Stimulated activated CD4-positive, alpha-beta T cell treated with anti-CD3 and anti-CD28 coated beads, TNF-alpha, amount 100 ng/mL, for 1 hour (primary cell): ENCODE measurements around the gene NOS2.
"Not testable (repeated sequence)": the region's sequence is repeated elsewhere in the genome, so short reads cannot be mapped to it uniquely, and the experiment has no call there.

Experiments used
- DNase-seq, 3 donors: peaks; one replicate each; pipeline ENCODE4 v3.0.0-alpha.2; 2020; ENCODE audit warnings: low read depth in 3 of 3, low spot score in 1 of 3

Gene NOS2

GRCh38 chr17:27756467-27757371 is 43.6 kb downstream of the NOS2 start:
- DNase-seq: peak in 1 of 3 donors; percentile 41

DNA sequence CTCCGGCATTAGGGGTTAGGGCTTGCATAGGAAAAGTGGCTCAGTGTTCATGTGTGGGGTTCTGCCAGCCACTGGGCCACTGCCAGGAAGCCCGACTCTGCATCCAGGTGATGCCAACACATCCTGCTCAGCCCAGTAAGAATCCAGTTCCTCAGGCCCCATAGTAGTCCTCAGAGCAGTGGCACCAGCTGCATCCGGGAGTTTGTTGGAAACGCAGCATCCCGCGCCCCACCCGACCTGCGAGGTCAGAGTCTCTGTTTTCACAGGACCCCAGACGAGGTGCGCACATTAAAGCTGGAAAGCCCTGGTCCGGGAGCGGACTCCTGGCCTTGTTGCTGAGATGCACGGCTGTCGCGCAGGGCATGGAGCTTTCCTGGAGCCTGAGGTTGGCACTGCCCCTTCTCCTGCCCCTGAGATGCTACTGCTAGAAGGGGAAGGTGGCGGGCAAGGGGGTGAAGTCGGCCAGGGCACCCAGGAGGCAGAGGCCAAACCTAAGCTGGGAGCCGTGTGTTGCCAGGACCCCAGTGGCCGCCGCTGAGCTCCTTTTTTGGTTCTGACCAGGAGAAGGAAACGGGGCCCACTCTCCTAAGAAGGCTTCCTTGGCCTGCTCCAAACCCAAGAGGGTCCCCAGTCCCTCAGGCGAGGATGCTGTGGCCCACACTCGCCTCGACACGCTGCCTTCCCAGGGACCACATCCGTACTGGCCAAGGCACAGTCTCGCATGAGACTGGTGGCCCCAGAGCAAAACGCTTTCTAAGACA is 44.4 kb downstream of the NOS2 start:
- DNase-seq: no peak

- DNase-seq: no peak
Measured at GRCh38 chr17:27754549-27754948, 45.8 kb downstream of the NOS2 start.

DNA sequence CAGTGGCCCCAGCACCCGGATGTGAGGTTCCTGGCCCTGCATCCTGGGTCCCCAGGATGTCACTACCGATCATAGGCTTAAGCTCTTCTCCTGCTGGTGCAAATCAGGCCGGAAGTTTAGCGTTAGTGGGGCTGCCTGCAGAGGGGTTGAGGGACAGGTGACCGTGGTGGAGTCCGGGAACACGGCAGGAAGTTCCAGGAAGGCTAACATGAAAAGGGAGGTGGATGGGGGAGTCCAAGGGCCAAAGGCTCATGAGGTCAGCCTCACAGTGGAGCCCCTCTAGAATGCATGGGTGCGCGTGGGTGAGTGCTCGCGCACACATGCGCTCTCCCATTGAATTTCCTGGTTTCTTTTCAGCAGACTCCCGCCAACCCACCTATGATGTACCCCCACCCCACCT is 46.6 kb downstream of the NOS2 start:
- DNase-seq: not testable (repeated sequence)

- not testable (repeated sequence) for DNase-seq
Measured at GRCh38 chr17:27752831-27753619, 47.3 kb downstream of the NOS2 start.

DNA sequence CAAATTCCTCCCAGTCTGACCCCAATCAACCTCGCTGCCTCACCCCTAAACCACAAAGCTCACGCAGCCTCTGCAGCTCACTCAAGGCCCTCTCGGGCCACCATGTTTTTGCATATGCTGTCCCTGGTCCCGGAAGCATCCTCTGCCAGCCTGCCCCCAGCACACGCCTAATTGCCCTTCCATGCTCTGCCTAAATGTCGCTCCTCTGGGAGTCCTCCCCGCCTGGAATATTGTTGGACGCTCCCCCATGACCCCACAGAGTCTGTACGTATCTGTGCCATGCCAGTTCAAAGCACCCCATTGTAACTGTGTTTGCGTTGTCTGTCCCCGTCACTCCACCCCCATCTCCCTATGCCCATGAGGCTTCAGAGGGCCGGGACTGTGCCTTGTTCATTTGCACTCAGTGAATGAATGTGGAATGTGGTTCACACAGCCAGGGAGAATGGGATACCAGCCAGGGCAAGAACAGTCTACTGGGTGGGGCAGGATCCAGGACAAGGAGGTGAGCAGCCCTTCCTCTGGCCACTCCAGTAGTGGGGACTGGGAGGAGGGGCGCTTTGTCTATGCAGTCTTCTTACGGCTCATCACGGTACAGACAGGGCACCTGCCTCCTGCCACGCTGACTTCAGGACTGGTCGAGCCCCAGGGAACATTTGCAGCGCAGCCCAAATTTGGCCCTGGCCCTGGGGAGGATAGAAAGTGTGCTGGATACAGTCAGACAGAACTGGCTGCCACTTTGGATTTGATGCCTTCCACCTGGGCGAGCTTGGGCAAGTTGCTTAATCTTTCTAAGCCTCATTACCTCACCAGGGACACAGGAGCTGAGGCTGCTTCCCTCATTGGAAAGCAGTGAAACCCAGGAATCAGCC is 48.5 kb downstream of the NOS2 start:
- DNase-seq: no peak

DNA sequence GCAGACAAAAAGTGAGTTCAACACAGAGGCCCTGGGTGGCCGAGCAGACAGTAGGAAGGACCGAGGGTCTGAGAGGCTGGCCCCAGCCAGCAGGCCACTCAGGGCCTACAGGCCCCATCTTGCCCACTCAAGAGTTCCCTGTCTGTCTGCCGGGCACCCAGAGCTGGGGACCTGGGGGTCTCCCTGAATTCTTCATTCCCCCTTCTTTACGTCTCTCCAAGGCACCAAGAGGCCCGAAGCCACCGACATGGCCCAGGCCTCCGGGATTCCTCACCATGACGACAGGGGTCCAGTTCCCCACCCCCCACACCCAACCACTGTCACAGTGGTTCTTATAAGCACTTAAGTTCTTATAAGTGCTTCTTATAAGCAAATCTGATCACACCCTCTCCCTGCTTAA is 49.2 kb downstream of the NOS2 start:
- DNase-seq: no peak

- not testable (repeated sequence) for DNase-seq
Measured at GRCh38 chr17:27749562-27750150, 50.7 kb downstream of the NOS2 start.

DNA sequence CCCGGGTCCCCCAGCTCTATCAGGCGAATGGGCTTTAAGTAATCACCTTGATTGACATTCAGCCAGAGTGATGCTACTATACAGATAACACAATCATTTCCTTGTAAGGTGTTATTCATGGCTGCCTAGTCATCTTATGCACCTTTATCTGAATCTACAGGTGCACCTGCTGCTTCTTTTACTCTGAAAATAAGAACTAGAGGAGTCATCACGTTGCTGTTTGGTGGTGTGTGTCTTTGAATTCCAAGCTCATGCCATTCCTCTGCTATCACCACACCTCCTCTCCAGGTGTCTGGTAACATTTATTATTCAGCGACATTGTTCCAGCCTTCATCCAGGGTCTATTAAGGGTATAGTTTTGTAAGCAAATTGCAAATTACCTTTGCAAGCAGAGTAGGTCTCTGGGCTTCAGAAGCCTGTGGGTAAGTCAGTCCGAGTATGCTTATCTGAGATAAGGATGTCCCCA is 51.9 kb downstream of the NOS2 start:
- no peak for DNase-seq

GRCh38 chr17:27747462-27748359 is 52.6 kb downstream of the NOS2 start:
- no peak for DNase-seq

GRCh38 chr17:27746881-27747280 is 53.4 kb downstream of the NOS2 start:
- no peak for DNase-seq

- DNase-seq: not testable (repeated sequence)
Measured at GRCh38 chr17:27746320-27746719, 54.0 kb downstream of the NOS2 start.

DNA sequence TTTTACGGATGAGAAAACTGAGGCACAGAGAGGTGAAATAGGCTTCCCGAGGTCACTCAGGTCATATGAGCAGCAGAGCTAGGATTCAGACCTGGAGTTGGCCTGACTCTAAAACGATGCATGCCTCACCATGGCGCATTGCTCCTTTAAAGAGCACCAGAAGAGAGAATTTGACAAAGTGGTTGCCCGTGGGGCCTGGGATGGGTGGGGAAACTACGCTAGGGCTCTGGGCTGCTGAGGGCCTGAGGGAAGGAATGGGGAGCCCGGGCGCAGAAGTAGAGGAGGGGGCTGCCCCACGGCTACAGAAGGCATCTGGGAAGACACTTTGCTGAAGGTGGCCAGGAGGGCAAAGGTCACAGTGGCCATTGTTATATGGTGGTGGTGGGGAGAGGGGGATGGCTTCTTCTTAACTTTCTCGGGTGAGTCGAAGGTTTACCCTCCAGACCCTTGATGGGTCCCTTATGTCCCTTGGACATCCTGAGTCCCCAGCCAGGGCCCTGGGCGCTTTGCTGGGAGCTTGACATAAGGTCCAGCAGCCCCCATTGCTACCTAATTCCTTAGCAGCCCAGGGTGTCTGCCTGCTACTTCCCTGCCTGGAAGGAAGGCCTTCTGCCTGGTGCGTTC is 55.0 kb downstream of the NOS2 start:
- DNase-seq: not testable (repeated sequence)

- no peak for DNase-seq
Measured at GRCh38 chr17:27743281-27743885, 56.9 kb downstream of the NOS2 start.

DNA sequence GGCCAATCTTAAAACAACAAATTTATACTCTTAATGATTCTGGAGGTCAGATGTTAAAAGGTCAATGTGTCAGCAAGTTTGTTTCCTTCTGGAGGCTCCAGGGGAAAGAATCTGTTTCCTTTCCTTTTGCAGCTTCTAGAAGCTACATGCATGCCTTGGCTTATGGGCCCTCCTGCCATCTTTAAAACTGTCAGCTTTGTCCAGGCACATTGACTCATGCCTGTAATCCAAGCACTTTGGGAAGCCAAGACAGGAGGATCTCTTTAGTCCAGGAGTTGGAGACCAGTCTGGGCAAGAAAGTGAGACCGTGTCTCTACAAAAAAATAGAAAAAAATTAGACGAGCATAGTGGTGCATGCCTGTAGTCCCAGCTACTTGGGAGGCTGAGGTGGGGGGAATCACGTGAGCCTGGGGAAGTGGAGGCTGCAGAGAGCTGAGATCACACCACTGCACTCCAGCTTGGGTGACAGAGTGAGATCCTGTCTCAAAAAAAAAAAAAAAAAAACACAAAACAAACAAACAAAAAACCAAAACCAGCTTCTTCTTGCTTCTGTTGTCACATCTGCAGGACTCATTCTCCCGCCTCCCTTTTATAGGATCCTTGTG is 58.3 kb downstream of the NOS2 start:
- DNase-seq: no peak

DNA sequence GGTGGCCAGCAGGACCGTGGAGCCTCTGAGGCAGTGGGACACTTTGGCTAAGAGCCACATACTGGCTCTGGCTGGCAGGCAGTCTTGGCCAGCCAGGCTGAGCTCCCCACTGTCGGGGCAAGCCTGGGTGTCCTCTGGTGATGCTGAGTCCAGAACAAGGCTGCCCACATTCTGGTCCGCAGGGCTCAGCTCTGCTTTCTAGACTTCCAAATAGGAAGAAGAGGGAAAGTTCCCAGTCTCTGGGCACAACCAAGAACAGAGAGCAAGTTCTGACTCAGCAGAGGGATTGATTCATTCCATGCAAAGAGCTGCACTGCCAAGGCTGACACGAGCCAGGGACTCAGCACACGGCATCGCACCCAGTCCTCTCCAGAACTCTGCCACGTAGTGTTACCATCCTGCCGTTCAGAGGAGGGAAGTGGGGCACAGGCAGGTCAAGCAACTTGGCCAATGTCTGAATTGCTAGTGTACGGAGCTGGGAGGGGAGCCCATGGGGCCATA is 58.9 kb downstream of the NOS2 start:
- DNase-seq: no peak

GRCh38 chr17:27740541-27740940 is 59.8 kb downstream of the NOS2 start:
- DNase-seq: not testable (repeated sequence)
